HG03108 (cell line): ENCODE data around the gene ZBTB1.
"Not testable (repeated sequence)": the region's sequence is repeated elsewhere in the genome, so short reads cannot be mapped to it uniquely, and the experiment has no call there.

Source experiments
- ATAC-seq: cut with Tn5 transposase; IDR thresholded peaks from one replicate; pipeline ENCODE4 v1.9.1; 2021; ENCODE audit warnings: moderate library complexity; ENCODE audit not compliant: unreplicated experiment

The ZBTB1 gene

DNA sequence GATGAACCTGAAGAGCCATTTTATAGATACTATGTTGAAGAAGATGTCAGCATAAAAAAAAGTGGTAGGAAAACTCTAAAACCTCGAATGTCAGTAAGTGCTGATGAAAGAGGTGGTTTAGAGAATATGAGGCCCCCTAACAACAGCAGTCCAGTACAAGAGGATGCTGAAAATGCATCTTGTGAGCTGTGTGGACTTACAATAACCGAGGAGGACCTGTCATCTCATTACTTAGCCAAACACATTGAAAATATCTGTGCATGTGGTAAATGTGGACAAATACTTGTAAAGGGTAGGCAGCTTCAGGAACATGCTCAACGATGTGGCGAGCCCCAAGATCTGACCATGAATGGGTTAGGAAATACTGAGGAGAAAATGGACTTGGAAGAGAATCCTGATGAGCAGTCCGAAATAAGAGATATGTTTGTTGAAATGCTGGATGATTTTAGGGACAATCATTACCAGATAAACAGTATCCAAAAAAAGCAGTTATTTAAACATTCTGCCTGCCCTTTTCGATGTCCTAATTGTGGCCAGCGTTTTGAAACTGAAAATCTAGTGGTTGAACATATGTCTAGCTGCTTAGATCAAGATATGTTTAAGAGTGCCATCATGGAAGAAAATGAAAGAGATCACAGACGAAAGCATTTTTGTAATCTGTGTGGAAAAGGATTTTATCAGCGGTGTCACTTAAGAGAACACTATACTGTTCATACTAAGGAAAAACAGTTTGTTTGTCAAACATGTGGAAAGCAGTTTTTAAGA is 18.2 kb downstream of the ZBTB1 start:
- no peak for ATAC-seq

DNA sequence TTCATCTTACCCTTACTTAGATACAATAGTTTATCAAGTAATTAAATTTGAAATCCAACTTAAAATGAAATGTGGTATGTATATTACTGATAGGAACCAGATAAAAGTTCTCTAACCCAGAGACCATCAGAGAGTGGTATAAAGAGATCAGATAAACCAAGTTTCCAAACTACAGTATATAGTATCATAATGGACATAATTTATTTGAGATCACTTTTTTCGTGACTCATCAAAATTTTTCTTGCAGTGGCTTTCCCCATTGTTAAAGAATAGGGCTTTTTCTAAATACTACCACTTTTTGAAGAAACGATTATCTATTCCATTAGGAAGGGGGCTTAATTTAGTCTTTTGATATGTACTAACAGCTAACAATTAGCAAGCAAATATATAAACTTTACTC is 20.8 kb downstream of the ZBTB1 start:
- ATAC-seq = no peak

DNA sequence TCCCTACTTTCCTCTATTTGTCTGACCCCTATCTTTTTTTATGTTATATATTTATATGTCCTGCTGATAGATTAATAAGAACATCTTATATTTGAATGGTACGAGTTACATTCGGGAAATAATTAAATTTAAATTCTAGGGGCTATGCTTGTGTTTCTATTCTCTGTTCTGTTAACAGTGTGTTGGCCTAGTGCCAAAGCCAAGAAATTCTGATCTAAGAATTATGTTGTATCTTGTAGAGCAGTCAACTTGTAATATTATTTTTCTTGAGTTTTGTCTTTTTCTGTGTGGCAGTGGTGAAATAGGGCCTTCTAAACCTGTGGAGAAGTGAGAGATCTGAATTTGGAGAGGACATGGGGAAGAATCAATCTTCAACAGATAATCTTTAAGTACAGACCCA is 27.0 kb downstream of the ZBTB1 start:
- ATAC-seq = no peak

DNA sequence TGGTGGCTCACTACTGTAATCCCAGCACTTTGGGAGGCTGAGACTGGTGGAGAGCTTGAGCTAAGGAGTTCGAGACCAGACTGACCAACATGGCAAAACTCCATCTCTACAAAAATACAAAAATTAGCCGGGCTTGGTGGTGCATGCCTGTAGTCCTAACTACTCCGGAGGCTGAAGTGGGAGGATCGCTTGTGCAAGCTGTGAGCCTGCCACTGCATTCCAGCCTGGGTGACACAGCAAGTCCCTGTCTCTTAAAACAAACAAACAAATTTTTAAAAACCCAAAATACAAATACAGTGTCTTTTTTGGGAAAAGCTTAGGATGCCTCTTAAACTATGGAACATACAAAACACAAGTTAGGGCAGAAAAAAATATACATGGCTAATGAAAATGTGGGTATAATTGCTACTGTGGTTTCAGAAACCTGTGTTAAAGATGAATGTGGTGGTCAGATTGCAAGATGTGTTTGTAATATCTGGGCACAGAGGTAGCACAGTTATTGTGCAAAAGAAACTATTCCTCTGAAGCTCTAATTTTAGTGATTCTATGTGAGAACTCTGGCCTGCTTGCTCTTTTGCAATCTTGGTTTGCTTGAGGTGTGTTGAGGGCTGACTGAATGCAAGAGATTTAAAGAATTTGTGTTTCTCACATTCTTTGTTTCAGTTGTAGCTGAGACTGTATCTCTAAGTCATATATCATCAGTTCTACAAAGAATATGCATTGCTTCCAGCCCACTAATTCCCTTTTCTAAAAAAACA is 32.1 kb downstream of the ZBTB1 start:
- no peak for ATAC-seq

DNA sequence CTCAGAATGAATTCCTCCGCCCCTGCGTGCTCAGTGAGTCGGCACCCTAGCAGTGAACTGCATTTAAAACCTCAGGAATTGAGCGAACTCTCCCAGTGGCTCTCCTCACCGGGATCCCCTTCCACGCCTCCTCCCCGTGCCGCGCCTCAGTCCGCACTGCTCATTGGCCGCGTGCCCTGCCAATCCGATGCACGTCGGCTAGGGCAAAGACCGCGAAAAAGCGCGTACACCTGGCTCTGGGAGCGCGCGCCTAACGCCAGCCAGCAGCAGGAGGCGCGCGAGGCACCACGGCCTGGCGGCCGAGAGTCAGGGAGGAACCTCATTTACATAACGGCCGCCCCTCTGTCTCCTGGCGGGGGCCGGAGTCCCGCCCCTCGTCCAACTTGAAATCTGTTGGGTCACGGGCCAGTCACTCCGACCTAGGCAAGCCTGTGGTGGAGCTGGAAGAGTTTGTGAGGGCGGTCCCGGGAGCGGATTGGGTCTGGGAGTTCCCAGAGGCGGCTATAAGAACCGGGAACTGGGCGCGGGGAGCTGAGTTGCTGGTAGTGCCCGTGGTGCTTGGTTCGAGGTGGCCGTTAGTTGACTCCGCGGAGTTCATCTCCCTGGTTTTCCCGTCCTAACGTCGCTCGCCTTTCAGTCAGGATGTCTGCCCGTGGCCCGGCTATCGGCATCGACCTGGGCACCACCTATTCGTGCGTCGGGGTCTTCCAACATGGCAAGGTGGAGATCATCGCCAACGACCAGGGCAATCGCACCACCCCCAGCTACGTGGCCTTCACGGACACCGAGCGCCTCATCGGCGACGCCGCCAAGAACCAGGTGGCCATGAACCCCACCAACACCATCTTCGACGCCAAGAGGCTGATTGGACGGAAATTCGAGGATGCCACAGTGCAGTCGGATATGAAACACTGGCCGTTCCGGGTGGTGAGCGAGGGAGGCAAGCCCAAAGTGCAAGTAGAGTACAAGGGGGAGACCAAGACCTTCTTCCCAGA is 35.9 kb downstream of the ZBTB1 start, which contains the start of gene HSPA2:
Gene HSPA2 (plus strand): TSS at position 534 of the 995 bp plus-strand sequence. CDS start 109 bp downstream, at position 643.
- peak; percentile 94 for ATAC-seq

DNA sequence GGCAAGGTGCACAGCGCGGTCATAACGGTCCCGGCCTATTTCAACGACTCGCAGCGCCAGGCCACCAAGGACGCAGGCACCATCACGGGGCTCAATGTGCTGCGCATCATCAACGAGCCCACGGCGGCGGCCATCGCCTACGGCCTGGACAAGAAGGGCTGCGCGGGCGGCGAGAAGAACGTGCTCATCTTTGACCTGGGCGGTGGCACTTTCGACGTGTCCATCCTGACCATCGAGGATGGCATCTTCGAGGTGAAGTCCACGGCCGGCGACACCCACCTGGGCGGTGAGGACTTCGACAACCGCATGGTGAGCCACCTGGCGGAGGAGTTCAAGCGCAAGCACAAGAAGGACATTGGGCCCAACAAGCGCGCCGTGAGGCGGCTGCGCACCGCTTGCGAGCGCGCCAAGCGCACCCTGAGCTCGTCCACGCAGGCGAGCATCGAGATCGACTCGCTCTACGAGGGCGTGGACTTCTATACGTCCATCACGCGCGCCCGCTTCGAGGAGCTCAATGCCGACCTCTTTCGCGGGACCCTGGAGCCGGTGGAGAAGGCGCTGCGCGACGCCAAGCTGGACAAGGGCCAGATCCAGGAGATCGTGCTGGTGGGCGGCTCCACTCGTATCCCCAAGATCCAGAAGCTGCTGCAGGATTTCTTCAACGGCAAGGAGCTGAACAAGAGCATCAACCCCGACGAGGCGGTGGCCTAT is 36.8 kb downstream of the ZBTB1 start:
- no peak for ATAC-seq

DNA sequence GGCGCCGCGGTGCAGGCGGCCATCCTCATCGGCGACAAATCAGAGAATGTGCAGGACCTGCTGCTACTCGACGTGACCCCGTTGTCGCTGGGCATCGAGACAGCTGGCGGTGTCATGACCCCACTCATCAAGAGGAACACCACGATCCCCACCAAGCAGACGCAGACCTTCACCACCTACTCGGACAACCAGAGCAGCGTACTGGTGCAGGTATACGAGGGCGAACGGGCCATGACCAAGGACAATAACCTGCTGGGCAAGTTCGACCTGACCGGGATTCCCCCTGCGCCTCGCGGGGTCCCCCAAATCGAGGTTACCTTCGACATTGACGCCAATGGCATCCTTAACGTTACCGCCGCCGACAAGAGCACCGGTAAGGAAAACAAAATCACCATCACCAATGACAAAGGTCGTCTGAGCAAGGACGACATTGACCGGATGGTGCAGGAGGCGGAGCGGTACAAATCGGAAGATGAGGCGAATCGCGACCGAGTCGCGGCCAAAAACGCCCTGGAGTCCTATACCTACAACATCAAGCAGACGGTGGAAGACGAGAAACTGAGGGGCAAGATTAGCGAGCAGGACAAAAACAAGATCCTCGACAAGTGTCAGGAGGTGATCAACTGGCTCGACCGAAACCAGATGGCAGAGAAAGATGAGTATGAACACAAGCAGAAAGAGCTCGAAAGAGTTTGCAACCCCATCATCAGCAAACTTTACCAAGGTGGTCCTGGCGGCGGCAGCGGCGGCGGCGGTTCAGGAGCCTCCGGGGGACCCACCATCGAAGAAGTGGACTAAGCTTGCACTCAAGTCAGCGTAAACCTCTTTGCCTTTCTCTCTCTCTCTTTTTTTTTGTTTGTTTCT is 37.6 kb downstream of the ZBTB1 start:
- ATAC-seq = no peak

DNA sequence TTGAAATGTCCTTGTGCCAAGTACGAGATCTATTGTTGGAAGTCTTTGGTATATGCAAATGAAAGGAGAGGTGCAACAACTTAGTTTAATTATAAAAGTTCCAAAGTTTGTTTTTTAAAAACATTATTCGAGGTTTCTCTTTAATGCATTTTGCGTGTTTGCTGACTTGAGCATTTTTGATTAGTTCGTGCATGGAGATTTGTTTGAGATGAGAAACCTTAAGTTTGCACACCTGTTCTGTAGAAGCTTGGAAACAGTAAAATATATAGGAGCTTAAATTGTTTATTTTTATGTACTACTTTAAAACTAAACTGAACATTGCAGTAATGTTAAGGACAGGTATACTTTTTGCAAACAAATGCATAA is 38.2 kb downstream of the ZBTB1 start:
- no peak for ATAC-seq

DNA sequence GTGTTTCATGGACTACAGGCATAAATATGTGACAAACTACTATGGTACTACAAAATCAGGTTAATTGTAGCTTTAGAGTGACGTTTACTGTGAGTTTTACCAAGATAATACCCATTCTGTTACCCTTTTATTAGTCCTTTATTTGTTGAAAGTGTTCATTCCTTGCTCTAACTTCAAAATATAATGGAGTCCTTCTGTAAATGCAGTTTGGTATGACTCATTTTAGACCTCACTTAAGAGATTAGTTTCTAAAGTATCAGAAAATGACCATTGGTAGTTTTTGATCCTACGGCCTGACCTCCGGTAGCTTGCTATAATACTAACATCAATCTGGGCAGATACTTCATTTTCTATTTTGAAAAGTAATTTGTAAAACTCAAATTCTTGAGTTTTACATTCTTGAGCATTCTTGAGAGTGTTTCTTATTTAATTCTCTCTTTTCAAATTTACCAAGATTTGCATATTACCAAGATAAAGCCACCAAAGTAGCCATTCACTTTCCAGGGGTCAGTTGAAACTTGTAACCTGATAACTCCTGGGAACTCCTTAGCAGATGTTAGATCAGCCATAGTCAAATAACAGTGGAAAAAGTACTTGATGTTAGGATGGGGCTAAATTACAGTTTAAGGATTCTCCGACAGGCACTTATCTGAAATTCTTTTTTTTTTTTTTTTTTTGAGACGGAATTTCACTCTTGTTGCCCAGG is 40.2 kb downstream of the ZBTB1 start:
- no peak for ATAC-seq

DNA sequence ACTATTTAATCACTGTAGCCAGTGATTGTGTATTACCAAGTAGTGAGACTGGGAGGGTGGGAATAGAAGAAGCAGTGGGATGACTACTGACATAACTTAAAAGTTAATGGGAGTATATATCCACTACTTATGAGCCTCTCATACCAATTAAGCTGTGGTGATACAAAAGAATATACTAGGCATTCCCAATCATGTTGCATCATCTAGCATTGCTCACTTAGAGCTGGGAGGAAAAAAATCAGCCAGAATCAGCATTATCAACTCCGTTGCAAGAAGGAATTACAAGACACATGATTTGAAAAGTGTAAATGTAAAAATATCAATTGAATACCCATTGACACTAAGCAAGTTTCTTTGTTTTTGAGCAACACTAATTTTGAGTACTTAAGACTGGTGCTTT is 44.4 kb downstream of the ZBTB1 start:
- no peak for ATAC-seq

DNA sequence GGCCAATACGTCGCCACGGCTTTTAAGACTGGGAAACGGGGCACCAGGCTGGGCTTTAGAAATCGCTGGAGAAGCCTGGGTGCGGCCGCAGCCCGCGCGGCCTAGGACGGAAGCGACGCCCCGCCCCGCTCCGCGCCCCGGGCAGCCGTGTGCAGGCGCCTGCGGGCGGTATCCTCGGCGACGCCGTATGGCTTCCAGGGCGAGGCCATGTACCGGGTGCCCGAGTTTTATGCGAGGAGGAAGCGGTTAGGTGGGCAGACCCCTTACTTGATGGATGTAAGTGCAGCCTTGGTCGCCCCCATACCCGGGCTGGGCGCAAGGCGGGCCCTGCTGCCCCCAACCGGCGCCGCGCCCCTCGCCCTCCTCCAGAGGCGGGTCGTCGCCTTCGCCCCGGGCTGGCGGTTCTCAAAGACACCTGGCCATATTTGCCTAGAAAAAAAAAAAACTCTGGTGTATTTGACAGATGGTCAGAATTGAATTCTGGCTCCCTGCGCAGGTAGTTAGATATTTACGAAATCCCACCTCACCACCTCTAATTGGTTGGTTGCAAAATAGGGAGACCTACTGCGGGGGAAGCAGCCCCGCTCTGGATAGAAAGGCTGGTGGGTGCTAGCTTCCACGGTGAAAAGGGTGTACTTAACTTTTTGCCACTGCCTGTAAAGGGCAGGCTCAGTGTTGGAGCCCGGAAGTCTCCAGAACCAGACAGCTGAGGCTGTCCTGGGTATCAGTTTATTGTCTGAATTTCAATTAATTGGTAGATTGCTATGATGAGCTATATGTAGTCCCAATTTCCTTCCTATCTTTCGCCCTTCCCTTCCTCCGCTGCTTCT is 45.4 kb downstream of the ZBTB1 start, which contains the start of gene PPP1R36:
Gene PPP1R36 (plus strand): TSS at position 171 of the 830 bp plus-strand sequence. CDS start 37 bp downstream, at position 208.
- no peak for ATAC-seq

DNA sequence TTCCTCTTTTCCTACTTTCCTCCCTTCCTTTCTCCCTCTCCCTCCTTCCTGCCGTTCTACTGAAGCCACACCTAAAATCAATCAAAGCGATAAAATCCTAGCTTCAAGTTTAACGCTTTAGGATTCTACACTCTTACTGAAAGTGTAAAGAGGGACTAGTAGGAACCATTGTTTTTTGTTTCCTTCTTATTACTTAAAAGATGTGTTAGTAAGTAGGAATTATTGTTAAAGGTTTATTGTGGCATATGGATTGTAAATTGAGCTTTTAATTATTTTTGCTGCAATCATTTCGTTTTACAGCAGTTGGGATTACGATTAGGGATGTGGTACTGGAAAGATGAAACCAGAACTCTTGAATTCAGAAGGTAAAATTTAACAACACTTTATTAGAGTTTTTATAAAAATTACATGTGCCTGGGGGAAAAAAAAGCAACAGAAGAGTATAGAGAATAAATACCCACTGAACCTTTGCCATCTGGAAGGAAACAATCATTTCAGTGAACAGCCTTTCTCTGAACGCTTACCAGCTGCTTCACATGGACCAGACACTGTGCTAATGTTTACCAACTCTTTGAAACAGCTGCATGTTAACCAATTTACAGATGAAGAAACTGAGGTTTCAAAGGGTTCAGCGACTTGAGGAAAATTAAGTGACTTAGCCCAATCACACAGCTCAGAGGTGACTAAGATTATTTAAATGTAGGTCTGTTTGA is 46.2 kb downstream of the ZBTB1 start:
- ATAC-seq = no peak

DNA sequence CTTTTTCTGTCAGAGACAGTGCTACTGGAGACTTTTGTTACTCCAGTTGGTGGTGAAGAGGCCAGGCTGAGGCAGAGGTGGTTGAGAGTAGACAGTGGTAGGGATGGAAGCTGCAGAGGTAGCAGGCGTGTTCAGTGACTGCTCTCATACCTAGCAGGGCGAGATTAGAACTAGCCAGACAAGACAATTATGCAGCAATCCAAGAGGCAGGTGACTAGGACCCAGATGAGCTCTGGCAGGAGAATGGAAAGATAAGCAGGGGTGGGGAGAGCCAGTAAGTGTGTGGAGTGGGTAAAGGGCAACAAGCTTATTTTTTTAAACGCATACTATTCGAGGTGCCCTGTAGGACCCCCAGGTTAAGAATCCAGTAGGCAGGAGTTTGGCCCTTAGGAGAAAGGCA is 50.0 kb downstream of the ZBTB1 start:
- ATAC-seq = no peak

DNA sequence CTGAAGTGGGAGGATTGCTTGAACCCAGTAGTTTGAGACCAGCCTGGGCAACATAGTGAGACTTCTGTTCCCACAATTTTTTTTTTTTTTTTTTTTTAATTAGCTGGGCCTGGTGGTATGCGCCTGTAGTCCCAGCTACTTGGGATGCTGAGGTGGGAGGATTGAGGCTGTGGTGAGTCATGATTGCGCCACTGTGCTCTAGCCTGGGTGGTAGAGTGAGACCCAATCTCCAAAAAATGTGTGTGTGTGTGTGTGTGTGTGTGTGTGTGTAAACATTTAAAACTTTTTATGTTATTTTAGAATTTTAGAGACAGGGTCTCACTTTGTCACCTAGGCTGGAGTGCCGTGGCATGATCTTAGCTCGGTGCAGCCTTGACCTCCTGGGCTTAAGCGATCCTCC is 52.0 kb downstream of the ZBTB1 start:
- no peak for ATAC-seq

DNA sequence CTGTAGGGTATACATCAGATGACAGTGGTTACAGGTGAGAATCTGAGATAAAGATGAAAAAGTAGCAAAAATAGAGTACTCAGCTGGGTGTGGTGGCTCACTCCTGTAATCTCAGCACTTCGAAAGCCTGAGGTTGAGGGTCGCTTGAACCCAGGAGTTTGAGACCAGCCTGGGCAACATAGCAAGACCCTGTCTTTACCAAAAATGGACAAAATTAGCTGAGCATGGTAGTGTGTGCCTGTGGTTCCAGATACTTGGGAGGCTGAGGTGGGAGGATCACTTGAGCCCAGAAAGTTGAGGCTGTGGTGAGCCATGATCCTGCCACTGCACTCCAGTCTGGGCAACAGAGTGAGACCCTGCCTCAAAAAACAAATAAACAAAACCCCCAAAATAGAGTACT is 53.6 kb downstream of the ZBTB1 start:
- not testable (repeated sequence) for ATAC-seq

DNA sequence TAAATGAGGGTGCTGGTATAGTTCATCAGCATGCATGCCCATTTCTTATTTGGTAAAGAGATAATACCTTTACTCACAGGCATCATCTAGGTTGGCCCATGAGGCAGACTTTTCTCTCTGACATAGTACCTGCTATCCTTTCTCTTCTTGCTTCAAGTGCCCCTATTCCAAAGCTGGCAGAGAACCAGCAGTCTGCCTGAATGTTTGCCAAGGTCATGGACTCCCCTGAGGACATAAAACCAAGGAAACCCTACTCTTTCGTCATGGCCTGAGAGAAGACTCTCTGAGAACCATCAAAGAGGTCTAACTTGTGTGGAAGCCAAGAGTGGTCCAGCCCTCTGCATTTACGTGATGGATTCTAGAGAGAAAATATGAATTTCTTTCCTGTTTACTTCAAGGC is 57.1 kb downstream of the ZBTB1 start:
- no peak for ATAC-seq

DNA sequence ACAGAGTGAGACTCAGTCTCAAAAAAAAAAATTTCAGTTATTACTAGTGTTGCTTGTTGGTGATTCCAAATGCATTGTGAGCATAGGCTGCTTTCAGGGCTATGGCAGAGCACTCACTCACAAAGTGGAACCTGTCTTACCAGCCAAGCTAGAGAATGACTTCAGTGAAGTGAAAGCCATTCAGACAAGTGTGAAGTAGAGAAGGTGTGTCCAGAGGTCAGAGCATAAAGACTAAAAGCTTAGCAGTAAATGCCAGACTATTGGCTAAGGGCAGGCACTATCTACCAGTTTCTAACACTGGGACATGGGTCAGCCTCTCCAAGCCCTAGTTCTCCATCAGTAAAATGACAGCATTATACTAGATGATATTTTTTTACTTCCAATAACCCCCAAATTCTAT is 57.9 kb downstream of the ZBTB1 start:
- ATAC-seq = no peak
